Pulmonary artery endothelial cell (primary cell): Measurements from ENCODE around the gene ANKS6. TPM values are rescaled to one million over a fixed set of nuclear protein-coding genes. Genes with fewer than 3 reads are reported as not detected.

Experiments used
- DNase-seq: peaks from one replicate; pipeline ENCODE4 v3.0.0-alpha.2; 2011; ENCODE audit warnings: low read depth, low spot score
- total RNA-seq: library from RNA; depleted of rRNA; stranded (reverse); fragments of >200 nt; gene quantifications from 2 replicates; pipeline ENCODE4 v1.2.3, GENCODE V29; 2014

The ANKS6 gene
- total RNA-seq, 1 donor from 2014 or later, result 13.5 TPM

GRCh38 chr9:98791608-98792490 is 4.5 kb downstream of the ANKS6 start:
- no peak for DNase-seq

- peak; percentile 29 for DNase-seq
Observed at GRCh38 chr9:98790842-98791607, 5.3 kb downstream of the ANKS6 start.

- no peak for DNase-seq
Observed at GRCh38 chr9:98790134-98790841, 6.1 kb downstream of the ANKS6 start.

GRCh38 chr9:98789483-98790133 is 6.7 kb downstream of the ANKS6 start:
- DNase-seq, result no peak

- no peak for DNase-seq
Observed at GRCh38 chr9:98787766-98788335, 8.5 kb downstream of the ANKS6 start.

GRCh38 chr9:98786750-98787510 is 9.4 kb downstream of the ANKS6 start:
- no peak for DNase-seq

GRCh38 chr9:98784831-98785806 is 11.2 kb downstream of the ANKS6 start:
- DNase-seq, result no peak

- DNase-seq, result no peak
Observed at GRCh38 chr9:98783518-98784226, 12.7 kb downstream of the ANKS6 start.

- DNase-seq, result no peak
Observed at GRCh38 chr9:98781588-98782383, 14.6 kb downstream of the ANKS6 start.

GRCh38 chr9:98780059-98780749 is 16.2 kb downstream of the ANKS6 start:
- no peak for DNase-seq

GRCh38 chr9:98778711-98779530 is 17.4 kb downstream of the ANKS6 start:
- peak; percentile 72 for DNase-seq

- DNase-seq, result no peak
Observed at GRCh38 chr9:98778251-98778650, 18.1 kb downstream of the ANKS6 start.

- no peak for DNase-seq
Observed at GRCh38 chr9:98777618-98778017, 18.7 kb downstream of the ANKS6 start.

GRCh38 chr9:98775831-98776441 is 20.4 kb downstream of the ANKS6 start:
- DNase-seq, result peak; percentile 60

GRCh38 chr9:98774746-98775145 is 21.6 kb downstream of the ANKS6 start:
- no peak for DNase-seq

- DNase-seq, result no peak
Observed at GRCh38 chr9:98773721-98774120, 22.6 kb downstream of the ANKS6 start.
